ENCODE data around the gene AATF.

AATF gene

DNA sequence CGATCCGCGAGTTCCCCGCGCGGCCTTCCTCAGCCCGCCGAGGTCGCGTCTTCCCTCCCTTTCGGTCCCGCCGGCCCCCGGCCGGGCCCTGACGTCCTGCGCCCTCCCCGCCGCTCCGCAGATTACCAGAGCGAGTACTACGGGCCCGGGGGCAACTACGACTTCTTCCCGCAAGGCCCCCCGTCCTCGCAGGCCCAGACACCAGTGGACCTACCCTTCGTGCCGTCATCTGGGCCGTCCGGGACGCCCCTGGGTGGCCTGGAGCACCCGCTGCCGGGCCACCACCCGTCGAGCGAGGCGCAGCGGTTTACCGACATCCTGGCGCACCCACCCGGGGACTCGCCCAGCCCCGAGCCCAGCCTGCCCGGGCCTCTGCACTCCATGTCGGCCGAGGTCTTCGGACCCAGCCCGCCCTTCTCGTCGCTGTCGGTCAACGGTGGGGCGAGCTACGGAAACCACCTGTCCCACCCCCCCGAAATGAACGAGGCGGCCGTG is 6.1 kb upstream of the AATF start:
- DNase-seq, result no peak

DNA sequence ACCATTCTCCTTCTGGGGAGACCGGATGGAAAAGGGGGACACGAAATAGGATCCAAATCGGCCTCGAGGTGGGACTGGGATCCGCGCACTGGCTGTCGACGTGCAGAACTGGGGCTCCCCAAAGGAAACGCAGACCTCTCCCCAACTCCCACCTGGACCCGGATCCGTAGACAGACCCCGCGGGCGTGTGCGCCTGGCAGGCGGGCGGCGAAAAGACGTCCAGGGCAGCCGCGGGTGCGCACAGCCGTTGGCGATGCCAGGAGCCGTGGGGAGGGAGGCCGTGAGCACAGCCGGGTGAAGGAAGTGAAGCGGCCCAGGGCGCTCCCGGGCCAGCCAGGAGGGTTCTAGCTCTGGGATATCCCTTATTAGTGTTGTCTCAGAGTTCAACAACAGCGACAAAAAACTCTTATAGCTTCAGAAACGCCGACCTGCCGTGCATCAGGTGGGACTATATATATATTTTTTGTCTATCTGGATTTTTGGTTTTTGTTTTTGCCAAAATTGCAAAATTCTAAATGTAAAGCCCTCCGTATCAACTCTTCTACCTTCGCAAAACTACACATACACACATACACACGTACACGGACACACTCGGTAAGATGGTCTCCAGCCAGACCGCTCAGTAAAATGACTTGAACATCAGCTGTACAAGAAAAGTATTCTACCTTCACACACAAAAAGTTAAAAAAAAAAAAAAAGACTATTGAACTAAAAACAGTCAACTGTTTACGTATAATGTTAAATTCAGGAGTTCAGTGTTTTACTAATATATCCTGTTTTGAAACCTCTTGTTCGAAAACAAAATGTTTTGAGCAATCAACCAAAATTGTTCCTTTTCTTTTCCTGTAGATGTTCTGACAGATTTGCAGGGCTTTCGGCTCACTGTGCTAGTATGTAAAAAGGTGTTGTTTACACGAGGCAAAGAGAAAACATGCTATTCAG is 5.2 kb upstream of the AATF start:
- DNase-seq, result no peak

DNA sequence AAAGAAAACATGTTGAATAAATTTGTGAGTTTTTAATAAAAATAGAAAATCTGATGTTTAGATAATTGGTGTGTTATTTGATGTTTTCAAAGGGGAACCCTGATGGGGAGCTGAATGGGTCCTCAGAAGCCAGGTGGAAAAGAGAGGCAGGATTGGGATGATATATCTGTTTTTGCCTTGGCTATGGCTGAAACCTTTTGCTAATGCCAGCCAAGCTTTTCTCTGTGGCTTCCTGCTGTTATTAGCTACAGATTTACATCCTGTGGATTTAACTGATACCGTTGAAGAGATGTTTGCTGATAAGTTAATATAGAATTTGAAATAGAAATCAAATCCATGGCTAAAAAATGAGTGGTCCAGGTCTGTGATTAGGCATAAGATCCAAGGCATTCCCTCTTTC is 4.2 kb upstream of the AATF start:
- DNase-seq, result no peak

DNA sequence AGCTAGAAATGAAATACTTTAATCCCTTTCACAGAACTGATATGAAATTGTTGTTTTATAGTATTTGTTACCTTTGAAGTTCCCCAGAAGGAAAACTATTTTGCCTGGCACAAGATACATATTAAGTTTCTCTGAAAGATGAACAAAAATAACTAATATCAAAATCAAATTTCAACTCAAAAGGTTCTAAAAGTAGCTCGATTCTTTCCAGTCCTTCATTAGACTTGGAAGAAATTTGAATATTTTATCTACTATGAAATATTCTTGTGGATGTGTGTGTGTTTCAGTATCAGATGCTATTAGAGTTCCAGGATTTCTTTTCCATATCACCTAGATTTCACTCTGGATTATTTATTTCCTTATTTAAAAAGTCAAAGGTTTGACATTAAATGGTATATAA is 3.6 kb upstream of the AATF start:
- no peak for DNase-seq

DNA sequence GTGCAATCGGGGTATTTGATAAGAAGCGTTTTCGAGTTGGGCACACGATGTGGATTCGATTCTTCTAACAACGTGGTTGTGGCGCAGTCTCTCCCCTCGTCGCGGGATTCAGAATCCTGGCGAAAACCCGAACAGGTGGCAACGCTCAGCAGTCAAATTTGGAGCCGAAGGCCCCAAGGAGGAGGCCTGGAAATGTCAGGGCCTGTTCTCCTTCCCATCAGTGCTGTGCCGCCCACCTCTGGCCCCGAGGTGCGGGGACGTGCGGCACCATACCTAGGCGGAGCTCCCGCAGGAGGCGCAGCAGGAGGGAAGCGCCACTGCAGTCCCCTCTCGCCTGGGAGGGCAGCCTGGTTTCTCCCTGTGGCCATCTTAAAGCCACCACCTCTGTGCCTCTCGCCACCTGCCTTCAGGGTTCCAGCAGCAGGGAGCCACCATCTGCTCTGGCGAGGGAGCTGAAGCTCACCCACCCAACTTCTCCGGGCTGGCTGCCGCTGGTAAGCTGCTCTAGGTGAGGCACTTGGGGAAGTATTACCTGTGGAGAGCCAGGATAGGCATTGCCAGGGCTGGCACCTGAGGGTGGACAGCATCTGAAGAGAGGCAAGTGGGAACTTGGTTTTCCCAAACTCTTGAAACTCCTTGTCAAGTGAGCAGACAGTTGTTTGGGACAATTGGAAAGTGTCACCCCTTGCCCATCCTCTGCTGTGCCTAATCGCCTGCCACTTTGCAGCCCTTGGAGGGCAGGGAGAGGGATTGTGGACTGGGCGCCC is 2.6 kb upstream of the AATF start:
- DNase-seq, result no peak

DNA sequence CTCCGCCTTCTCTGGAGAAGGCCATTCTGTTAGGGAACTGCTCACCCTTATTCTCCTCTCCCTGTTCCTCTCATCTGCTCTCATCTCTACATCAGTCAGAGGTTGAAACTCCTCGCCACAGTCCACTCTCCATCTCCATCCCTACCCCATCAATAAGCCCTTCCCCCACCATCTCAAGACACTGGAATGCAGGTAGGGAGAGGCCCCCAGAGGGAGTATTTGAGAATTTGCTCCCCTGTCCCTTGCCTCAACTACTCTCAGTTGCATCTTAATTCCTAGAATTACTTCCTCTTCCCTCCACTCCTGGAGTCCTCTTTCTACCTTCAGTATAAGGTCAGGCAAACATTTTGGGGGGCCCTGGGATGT is 2.0 kb upstream of the AATF start:
- DNase-seq, result no peak

DNA sequence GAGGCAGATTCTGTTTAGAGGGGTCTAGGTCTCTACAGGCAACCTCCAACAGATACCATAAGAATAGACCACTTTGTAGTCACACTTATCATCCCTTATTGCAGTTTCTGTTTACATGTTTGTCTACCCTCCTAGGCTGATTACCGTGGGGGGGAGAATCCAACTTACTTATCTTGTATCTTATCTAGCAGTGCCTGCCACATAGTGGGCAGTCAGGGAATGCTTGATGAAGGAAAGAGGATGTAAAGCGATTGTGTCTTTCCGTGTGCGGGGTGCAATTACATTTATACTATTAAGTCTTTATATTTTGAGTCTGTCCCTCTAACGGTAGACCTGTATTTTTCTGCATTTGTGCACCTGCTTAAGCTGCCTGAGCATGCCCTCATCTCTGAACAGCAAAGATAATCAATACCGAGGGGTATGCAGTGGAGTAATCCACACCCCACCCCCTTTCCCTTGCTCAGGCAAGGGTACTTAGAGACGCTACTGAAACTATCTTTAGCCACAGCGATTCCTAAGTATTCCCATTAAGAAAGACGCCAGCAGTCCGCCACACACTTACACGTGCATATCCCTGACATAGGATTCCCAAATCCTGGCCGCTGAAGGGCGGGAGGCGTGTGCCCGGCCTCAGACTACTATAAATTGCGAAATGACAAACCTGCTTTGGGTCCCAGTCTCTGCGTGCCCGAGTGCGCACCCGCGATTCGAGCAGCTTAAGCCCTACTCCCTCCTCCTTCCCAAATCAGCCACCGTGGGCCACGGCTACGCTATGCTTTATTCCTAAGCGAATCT is 635 bp upstream of the AATF start:
- DNase-seq, result peak; percentile 14

DNA sequence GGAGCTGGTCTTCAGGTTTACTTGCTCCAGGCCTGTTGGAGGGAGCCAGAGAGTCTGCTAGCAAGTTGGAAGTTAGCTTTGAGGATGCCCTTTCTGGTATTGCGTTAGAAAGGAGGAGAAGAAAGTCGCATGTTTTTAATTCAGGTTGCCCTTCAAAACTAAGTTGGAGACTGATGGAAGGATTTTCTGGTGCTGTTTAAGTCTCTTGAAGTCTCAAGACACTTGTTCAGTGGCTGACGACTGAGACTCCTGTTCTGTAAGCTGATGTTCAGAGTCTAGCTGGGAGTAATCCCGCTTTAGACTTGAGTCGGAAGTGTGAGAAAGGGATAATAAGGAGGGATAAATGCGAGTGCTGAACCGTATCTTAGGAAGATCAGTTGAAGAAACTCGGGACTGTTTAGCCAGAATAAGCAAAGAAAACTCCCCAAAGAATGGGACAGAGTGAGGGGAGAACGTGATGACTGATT is 740 bp downstream of the AATF start:
- no peak for DNase-seq

DNA sequence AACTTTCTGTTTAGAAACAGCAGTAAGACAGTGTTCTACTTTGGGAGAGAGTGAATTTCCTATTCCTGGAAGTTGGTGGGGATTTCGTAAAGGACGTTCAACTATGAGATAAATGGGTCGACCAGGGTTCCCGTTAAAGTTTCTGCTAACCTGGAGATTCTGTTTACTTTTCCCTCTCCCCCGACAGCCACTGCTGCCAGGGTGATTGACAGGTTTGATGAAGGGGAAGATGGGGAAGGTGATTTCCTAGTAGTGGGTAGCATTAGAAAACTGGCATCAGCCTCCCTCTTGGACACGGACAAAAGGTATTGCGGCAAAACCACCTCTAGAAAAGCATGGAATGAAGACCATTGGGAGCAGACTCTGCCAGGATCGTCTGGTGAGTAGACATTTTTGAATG is 1.3 kb downstream of the AATF start:
- DNase-seq, result no peak

DNA sequence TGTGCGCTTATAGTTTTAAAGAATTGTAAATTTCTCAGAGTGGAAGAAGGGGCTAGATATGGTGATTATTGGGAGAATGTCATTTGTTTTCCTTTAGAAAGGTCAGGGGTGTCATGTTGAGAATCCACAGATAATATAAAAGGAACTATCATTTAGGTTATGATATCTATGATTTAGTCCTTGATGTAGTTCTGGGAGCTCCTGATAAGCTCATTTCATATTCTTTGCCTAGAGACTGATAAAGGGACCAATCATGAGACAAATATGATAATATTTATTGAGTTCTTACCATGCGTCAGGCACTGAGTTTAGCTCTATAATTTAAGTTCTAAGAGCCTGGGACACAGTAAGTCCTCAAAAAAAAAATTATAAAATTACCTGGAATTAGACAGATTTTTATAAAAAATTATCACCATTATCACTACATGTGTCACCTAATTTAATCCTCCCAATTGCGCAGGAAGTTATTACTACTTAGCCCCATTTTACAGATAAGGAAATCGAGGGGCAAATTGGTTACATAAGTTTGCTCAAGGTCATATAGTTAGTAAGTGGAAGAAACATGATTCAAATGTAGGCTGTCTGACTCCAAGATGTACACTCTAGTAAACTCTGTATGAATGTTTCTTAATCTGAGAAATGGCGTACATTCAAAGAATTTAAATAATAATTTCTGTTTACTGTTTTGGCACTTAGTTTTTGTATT is 2.5 kb downstream of the AATF start:
- DNase-seq, result no peak

DNA sequence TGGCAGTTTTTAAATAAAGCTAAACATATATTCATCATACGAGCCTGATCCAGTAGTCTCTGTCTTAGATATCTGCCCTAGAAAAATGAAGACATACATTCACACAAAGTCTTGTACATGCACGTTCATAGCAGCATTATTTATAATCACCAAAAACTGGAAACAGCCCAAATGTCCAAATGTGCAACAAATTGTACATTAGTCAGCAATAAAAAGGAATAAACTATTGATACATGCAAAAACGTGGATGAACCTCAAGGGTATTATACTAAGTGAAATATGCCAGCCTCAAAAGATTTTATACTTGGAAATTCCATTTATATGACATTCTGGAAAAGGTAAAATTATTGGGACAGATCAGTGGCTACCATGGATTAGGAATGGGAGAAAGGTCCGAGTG is 22.8 kb downstream of the AATF start:
- DNase-seq, result no peak

DNA sequence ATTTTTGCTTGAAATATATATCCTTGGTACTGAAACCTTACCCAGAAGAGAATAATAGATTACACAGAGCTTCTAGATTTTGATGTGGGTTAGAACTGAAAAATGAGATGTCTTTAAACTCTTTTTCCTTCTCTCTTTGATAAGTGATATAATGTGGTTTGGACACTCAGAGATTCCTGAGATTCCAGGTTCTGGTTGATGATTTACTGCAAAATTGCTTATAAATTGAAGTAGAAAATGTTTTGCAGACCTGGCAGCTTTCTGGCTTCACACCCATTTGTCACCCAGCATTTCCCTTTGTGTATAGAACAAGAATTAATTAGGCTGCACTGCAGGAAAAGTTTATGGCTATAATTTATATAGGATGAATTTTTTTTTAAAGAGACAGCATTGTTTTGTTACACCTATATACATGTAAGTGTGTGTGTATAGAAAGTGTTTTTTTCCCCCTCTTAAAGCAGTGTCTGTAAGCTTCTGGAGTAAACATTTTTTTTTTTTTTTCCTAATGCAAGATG is 23.5 kb downstream of the AATF start:
- DNase-seq, result no peak

DNA sequence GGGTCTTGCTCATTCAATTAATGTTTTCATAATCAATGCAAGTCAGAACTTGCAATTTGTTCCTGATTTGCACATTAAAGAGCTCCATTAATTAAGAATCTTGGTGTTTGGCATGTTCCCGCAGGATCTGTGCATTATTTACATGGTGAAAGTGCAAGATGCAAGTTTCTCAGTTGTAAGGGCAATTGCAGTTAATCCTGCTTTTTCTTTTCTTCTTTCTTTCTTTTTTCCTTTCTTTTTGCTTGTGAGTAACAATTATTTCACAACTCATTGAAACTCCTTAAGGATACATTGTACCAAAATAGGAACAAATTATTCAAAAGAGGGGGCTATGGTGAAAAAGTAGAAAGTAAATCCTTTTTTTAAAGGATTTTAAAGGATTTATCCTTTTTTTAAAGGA is 24.2 kb downstream of the AATF start:
- no peak for DNase-seq

DNA sequence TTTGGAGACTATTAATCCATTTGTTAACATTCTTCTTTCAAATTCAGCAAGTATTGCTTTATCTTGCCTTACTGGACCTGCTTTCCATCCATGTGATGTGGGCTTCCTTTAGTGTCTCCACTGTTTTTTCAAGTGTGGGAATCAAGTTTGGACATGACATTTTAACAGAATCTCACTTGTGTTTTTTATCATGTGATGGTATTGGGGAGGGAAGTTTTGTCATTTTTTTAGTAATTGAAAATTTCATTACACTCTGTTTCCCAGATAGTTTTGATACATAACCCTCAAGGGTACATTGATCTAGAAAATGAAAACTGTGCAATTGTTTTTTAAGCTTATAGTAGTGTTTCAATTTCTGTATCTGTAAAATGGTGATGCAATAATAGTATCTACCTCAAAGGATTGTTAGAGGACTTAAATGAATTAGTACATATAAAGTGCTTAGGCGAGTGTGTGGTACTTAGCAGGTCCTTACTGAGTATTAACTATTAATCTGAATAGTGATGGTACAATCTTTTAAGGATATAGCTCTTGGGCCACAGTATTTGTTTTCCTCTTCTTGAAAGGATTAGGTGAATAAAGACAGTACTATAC is 27.3 kb downstream of the AATF start:
- no peak for DNase-seq

DNA sequence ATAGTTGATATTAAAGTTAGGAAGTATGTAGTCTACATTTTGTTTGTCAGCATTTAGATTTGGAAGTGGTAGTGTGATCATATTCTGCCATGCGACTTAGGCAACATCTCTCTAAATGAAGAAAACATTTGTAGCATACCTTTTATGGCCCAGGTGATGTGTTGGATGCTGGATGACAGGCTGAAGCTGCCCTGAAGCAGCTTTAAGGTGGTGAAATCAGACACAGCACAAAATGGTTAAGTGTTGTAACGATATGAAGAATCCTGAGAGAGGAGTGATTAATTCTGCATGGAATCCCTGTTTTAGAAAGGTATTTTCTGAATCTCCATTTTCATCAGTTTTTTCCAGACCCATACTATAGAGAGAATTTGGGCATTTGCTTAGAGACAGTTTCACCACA is 28.3 kb downstream of the AATF start:
- no peak for DNase-seq

DNA sequence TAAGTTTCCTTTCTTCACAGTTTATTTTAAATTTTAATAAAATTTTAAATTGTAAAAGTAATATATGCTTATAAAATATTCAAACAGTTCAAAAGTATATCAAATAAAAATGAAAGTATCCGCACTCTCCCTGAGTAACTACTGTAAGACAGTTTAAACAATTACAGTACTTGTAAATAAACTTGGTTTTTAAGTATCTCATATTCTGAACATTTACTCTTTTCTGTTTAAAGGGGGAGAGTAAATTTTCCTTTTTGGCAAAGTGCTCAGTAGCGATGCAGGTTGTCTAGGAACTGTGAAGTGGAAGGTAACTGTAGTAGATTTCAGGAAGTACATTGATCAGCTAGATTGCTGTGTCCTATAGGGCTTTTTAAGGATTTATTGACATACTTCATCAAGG is 28.8 kb downstream of the AATF start:
- DNase-seq, result no peak

DNA sequence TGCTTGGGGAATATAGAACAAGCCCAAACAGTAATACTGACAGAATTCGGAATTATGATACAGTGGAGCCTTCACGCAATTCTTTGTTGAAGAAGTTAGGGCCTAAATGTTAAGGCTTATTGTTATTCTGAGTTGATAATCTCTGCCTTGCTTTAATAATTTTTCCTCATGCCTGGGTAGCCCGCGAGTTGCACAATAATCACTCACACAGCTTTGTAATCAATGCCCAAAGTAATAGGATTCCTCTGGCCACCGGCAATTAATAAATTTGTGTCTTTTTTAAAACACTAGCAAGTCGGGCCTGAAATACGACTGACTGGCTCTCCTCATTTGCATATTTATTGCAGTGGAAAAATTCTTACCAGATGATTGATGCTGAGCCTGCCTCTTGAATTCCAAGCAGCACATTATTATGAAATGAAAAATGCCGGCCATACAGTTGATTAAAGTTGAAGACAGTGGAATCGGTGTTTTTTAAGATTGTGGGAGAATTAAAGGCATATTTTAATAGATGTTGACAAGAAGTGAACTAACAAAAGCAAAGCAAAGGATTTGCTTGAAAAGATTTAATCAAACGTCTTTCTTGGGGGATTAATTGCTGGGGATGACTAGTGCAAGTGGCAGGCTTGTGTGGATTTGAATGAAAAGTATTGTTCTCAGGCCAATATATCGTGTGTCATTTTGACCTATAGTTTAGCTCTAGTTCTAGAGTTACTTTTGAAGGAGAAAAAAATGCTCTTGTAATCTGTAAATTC is 30.2 kb downstream of the AATF start:
- DNase-seq, result no peak

DNA sequence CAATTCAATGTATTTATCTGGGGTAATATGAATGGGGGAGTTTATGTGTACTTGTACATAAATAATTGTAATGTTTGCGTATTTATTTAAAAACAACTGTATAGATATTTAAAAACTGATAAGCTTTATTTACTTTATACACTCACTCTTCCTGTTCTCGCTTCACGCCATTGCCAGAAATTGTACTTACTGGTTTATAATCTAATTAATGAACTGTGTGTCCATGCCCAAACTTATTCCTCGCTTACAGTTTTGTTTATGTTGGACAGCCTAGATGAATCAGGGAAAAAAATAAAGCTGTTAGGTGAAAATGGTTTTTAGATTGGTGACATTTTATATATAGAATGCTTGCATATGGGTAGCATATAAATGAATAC is 30.8 kb downstream of the AATF start:
- DNase-seq, result no peak

DNA sequence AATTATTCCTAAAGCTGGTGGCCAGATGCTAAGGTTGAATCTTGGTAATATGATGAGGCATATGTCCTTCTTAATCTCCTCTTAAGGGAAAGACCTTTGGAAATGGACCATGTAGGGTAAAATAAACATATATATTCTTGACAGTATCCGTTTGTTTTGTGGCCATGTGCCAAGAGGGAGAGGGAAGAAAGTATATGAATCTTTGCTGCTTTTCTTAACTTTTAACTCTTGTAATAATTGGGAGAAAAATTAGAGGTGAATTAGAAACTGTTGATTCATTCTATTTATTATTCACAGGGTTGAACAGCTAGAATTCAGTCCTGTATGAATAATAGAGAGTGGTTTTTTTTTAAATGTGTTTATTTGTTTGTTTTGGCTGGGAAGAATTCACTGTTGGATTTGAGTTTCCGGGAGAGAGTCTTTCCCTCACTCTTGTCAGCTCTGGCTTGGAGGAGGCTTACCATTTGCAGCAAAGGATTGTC is 31.6 kb downstream of the AATF start:
- DNase-seq, result no peak

DNA sequence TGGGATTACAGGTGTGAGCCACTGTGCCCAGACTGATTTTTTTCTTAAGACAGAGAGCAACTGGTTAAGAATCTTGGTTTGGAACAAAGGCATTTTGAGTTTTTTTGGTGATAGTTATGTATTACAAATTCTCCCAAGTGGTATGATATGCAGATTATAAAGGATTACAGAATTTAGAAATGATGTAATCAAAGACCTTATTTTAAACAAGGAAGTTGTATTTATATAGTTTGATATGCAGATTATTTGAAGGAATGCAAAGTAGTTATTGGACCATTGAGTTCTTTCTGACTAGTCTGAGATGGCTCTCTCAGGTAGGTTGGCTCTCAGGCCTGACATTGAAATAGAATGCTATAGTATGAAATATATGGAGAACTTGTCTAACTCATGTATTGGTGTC is 34.9 kb downstream of the AATF start:
- DNase-seq, result no peak

DNA sequence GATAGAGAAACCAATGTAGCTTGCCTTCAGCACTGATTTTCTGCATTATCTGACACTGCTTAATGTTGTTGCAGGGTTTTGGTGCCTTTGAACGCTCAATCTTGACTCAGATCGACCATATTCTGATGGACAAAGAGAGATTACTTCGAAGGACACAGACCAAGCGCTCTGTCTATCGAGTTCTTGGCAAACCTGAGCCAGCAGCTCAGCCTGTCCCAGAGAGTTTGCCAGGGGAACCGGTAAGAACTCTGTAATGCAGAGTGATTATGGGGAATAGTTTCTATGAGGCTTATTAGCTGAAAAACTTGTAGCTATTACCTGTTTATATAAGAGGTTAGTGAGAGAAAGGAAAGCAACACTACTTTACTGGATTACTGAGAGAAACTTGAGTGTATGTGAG is 40.4 kb downstream of the AATF start:
- no peak for DNase-seq
